H1 (cell line): ENCODE results near the gene ARMC5. TPM values are rescaled to one million over a fixed set of nuclear protein-coding genes. Genes with fewer than 3 reads are reported as not detected.

Source experiments
- CTCF ChIA-PET: fragments of 300-600 bp; sonication (Branson Sonifier 250); formaldehyde crosslinking; loops from one replicate; lab custom pipeline; 2021; ENCODE audit not compliant: partially characterized antibody; lab: Charles Lee
- POLR2A ChIA-PET: fragments of 300-600 bp; sonication (Branson Sonifier 250); formaldehyde crosslinking; loops from one replicate; lab custom pipeline; 2021; ENCODE audit warnings: inconsistent platforms; ENCODE audit not compliant: partially characterized antibody; lab: Charles Lee
- DNase-seq, 2 experiments: peaks; one replicate each; pipeline versions ENCODE4 v3.0.0 to v3.0.0-alpha.2; 2010 to 2022; ENCODE audit warnings: low spot score in 2 of 2, low read depth in 1 of 2, mixed read lengths in 1 of 2
- FAIRE-seq: peaks from 2 replicates; lab custom pipeline; 2011; peaks lifted over from hg19 to GRCh38; lab: Jason Lieb, UNC
- H2AFZ ChIP-seq: 2 replicates; pipeline ENCODE4 v1.8.1; 2012; ENCODE audit warnings: low read length, inconsistent platforms
- H2AK5ac ChIP-seq: 2 replicates; pipeline ENCODE4 v1.6.1; 2013; ENCODE audit warnings: low read depth, low read length
- H2BK120ac ChIP-seq: replicated peaks from 2 replicates; pipeline ENCODE3; 2013; ENCODE audit warnings: low read depth, low read length, inconsistent platforms
- H2BK12ac ChIP-seq: 2 replicates; pipeline ENCODE4 v1.6.1; 2013; ENCODE audit warnings: low read depth, low read length
- H2BK15ac ChIP-seq: 2 replicates; pipeline ENCODE4 v1.6.1; 2013; ENCODE audit warnings: low read length
- H2BK20ac ChIP-seq: 2 replicates; pipeline ENCODE4 v1.6.1; 2013; ENCODE audit warnings: low read length
- H2BK5ac ChIP-seq: 2 replicates; pipeline ENCODE4 v1.6.1; 2013; ENCODE audit warnings: low read depth, low read length
- H3K14ac ChIP-seq: 2 replicates; pipeline ENCODE4 v1.6.1; 2013; ENCODE audit warnings: inconsistent platforms; ENCODE audit not compliant: insufficient read length
- H3K18ac ChIP-seq: 2 replicates; pipeline ENCODE4 v1.6.1; 2013; ENCODE audit warnings: low read length; ENCODE audit errors: extremely low read depth
- H3K23ac ChIP-seq: 2 replicates; pipeline ENCODE4 v1.6.1; 2013; ENCODE audit warnings: inconsistent platforms; ENCODE audit not compliant: insufficient read length
- H3K23me2 ChIP-seq: 2 replicates; pipeline ENCODE4 v1.6.1; 2013; ENCODE audit warnings: low read depth, low read length
- H3K27ac ChIP-seq: 2 replicates; pipeline ENCODE4 v1.6.1; 2011; ENCODE audit warnings: low read depth, low read length, inconsistent platforms
- H3K27me3 ChIP-seq, 4 experiments: replicated peaks in 1 of 4; 1 replicate in 1 of 4; 2 replicates in 3 of 4; pipeline versions ENCODE4 v1.6.1 to v1.8.1; 2011 to 2013; ENCODE audit warnings: low read length in 3 of 4, mild to moderate bottlenecking in 3 of 4, inconsistent platforms in 2 of 4, mixed read lengths in 2 of 4, moderate library complexity in 1 of 4; ENCODE audit not compliant: control insufficient read depth in 3 of 4, insufficient read depth in 3 of 4; ENCODE audit errors: extremely low read depth in 1 of 4
- H3K36me3 ChIP-seq, 4 experiments: 2 replicates each; pipeline versions ENCODE4 v1.6.1 to v1.8.1; 2011 to 2013; ENCODE audit warnings: mild to moderate bottlenecking in 4 of 4, low read length in 3 of 4, moderate library complexity in 2 of 4, control low read depth in 1 of 4, inconsistent platforms in 1 of 4; ENCODE audit not compliant: insufficient read depth in 4 of 4, control insufficient read depth in 2 of 4
- H3K4ac ChIP-seq: replicated peaks from 2 replicates; pipeline ENCODE3; 2013; ENCODE audit warnings: low read length, low read depth, mixed read lengths, inconsistent platforms; ENCODE audit not compliant: insufficient read length
- H3K4me1 ChIP-seq, 4 experiments: replicated peaks in 1 of 4; 1 replicate in 1 of 4; 2 replicates in 3 of 4; pipeline versions ENCODE4 v1.6.1 to v1.8.1; 2011 to 2013; ENCODE audit warnings: low read length in 3 of 4, inconsistent platforms in 2 of 4, mixed read lengths in 1 of 4; ENCODE audit not compliant: insufficient read depth in 4 of 4, control insufficient read depth in 3 of 4
- H3K4me2 ChIP-seq, 2 experiments: 2 replicates each; pipeline versions ENCODE4 v1.6.1 to v1.8.1; 2011 to 2013; ENCODE audit warnings: low read depth in 2 of 2, low read length in 2 of 2, control low read depth in 1 of 2, inconsistent platforms in 1 of 2, mild to moderate bottlenecking in 1 of 2; ENCODE audit not compliant: insufficient read depth in 1 of 2
- H3K4me3 ChIP-seq, 4 experiments: fragments of 200-600, 300-600 bp in 1 of 4; sonication (generic), shearing (Covaris generic), sonication (Bioruptor Twin) in 1 of 4; 2 replicates each; pipeline versions ENCODE4 v1.5.1 to v1.8.1; 2011 to 2016; ENCODE audit warnings: low read length in 4 of 4, low read depth in 3 of 4, control low read depth in 2 of 4, inconsistent platforms in 2 of 4, mild to moderate bottlenecking in 2 of 4, mixed read lengths in 1 of 4, moderate library complexity in 1 of 4; ENCODE audit not compliant: insufficient read depth in 2 of 4; ENCODE audit errors: extremely low read depth in 1 of 4
- H3K56ac ChIP-seq: replicated peaks from 2 replicates; pipeline ENCODE3; 2013; ENCODE audit warnings: low read depth, mild to moderate bottlenecking, mixed read lengths, low read length, inconsistent platforms; ENCODE audit not compliant: insufficient read length
- H3K79me1 ChIP-seq: 2 replicates; pipeline ENCODE4 v1.6.1; 2013; ENCODE audit warnings: low read depth, low read length, control low read depth
- H3K79me2 ChIP-seq, 2 experiments: 2 replicates each; pipeline versions ENCODE4 v1.6.1 to v1.8.1; 2012 to 2013; ENCODE audit warnings: low read length in 2 of 2, mild to moderate bottlenecking in 2 of 2, inconsistent platforms in 1 of 2; ENCODE audit not compliant: insufficient read depth in 2 of 2, control insufficient read depth in 1 of 2
- H3K9ac ChIP-seq, 4 experiments: replicated peaks in 1 of 4; 1 replicate in 1 of 4; 2 replicates in 3 of 4; pipeline versions ENCODE4 v1.6.1 to v1.8.1; 2011 to 2013; ENCODE audit warnings: low read depth in 3 of 4, low read length in 3 of 4, control low read depth in 2 of 4, mild to moderate bottlenecking in 2 of 4, moderate library complexity in 2 of 4, inconsistent platforms in 1 of 4; ENCODE audit errors: extremely low read depth in 1 of 4
- H3K9me3 ChIP-seq, 2 experiments: 2 replicates each; pipeline versions ENCODE4 v1.6.1 to v1.8.1; 2012 to 2013; ENCODE audit warnings: mild to moderate bottlenecking in 2 of 2, moderate library complexity in 2 of 2, control low read depth in 1 of 2, inconsistent platforms in 1 of 2, low read depth in 1 of 2, low read length in 1 of 2, mixed read lengths in 1 of 2; ENCODE audit not compliant: insufficient read depth in 2 of 2
- H4K20me1 ChIP-seq, 2 experiments: replicated peaks in 1 of 2; 2 replicates each; pipeline versions ENCODE3 to v1.8.1; 2011 to 2013; ENCODE audit warnings: inconsistent platforms in 2 of 2, low read length in 2 of 2, mild to moderate bottlenecking in 1 of 2; ENCODE audit not compliant: insufficient read depth in 2 of 2, control insufficient read depth in 1 of 2
- H4K5ac ChIP-seq: 2 replicates; pipeline ENCODE4 v1.6.1; 2013; ENCODE audit warnings: low read length, low read depth, mixed read lengths, inconsistent platforms; ENCODE audit not compliant: insufficient read length
- H4K8ac ChIP-seq: 2 replicates; pipeline ENCODE4 v1.8.0; 2013; ENCODE audit warnings: mild to moderate bottlenecking, moderate library complexity, low read length, inconsistent platforms; ENCODE audit not compliant: insufficient read depth; ENCODE audit errors: extremely low read depth
- H4K91ac ChIP-seq: replicated peaks from 2 replicates; pipeline ENCODE3; 2013; ENCODE audit warnings: low read length, mixed read lengths, inconsistent platforms; ENCODE audit not compliant: insufficient read length
- BACH1 ChIP-seq: IDR thresholded peaks from 2 replicates; pipeline ENCODE4 v1.6.1; 2012; ENCODE audit warnings: low read length, improper control_type of control experiment
- BCL11A ChIP-seq, 2 experiments: IDR thresholded peaks; one replicate each; pipeline ENCODE4 v1.6.1; 2011; ENCODE audit warnings: low read depth in 2 of 2, low read length in 2 of 2, mild to moderate bottlenecking in 2 of 2
- CHD2 ChIP-seq: IDR thresholded peaks from 2 replicates; pipeline ENCODE4 v1.6.1; 2012; ENCODE audit warnings: low read length, improper control_type of control experiment
- POLR2A ChIP-seq, 2 experiments: IDR thresholded peaks; 1 replicate in 1 of 2; 2 replicates in 1 of 2; pipeline ENCODE4 v1.6.1; 2011; ENCODE audit warnings: low read depth in 2 of 2, low read length in 2 of 2, mild to moderate bottlenecking in 2 of 2; ENCODE audit errors: control extremely low read depth in 1 of 2
- SP2 ChIP-seq: IDR thresholded peaks from 2 replicates; pipeline ENCODE4 v1.6.1; 2012; ENCODE audit warnings: mild to moderate bottlenecking, low read length, inconsistent platforms
- TAF1 ChIP-seq: IDR thresholded peaks from 2 replicates; pipeline ENCODE4 v1.6.1; 2011; ENCODE audit warnings: mild to moderate bottlenecking, low read depth, low read length
- ZNF274 ChIP-seq: IDR thresholded peaks from 2 replicates; pipeline ENCODE4 v1.7.0; 2012; ENCODE audit warnings: low read length, borderline replicate concordance; ENCODE audit errors: extremely low read depth
- WGBS, 2 experiments: shearing (Covaris generic) in 1 of 2; methylation state at CpG; one replicate each; pipeline versions ENCODE4 v1.1.6 to v1.1.7; 2013 to 2015; ENCODE audit warnings: low lambda C conversion rate in 2 of 2, mixed read lengths in 2 of 2, inconsistent platforms in 1 of 2, low coverage in 1 of 2, missing lambda C conversion rate in 1 of 2; ENCODE audit not compliant: insufficient replicate concordance in 2 of 2, insufficient coverage in 1 of 2, insufficient read length in 1 of 2; ENCODE audit errors: extremely low coverage in 1 of 2, missing lambda C conversion rate in 1 of 2; 5-methylcytosine and 5-hydroxymethylcytosine counted together
- polyA plus RNA-seq, 7 experiments: library from polyadenylated mRNA; depleted of rRNA in 3 of 7; stranded (reverse) in 5 of 7; unstranded in 2 of 7; fragments of >200 nt in 5 of 7; fragments of 200-250 nt in 2 of 7; gene quantifications; 1 replicate in 5 of 7; 2 replicates in 1 of 7; 4 replicates in 1 of 7; pipeline versions ENCODE4 v1.2.1 to v1.2.3, GENCODE V29; 2011 to 2013; ENCODE audit warnings: missing spikeins in 2 of 7, mixed read lengths in 2 of 7
- total RNA-seq: library from RNA; stranded (reverse); fragmentation: NEBNext Ultra II Directional; extraction: Animal tissue kit (Norgen Biotek cat#: 25700); gene quantifications from 2 replicates; pipeline ENCODE4 v1.2.1, GENCODE V29; 2021

The ARMC5 gene
- total and polyA plus RNA-seq, 2 of the 8 experiments (the other 6 are each of a cell fraction or from before 2014, with no cell fraction given) = 7.8 to 8.7 TPM

GRCh38 chr16:31440516-31441184 is 18.7 kb upstream of the ARMC5 start:
- no peak overlapping the region for H3K56ac ChIP-seq
- no peak overlapping the region for H3K4ac ChIP-seq
- H4K91ac ChIP-seq = no peak overlapping the region
- H3K27me3 ChIP-seq = peaks cover 0 to 2% (median 0%) of the 10 kb centered on the region in 4 experiments; a peak in 1 of 7 replicates
- H3K9me3 ChIP-seq = no peaks in the 10 kb centered on the region
- no peak overlapping the region for H2AK5ac ChIP-seq
- ChIA-PET CTCF (interaction anchor here (1.1 to 6.5 kb wide), 4 partner anchors 11 to 54 kb away, joined by 3 to 36 read pairs (median 18); partner anchors contain the start of gene COX6A2), POLR2A (interaction anchor here (0.5 to 1.7 kb wide), 3 partner anchors 67 to 257 kb away, joined by 3 to 4 read pairs (median 4); partner anchors contain the start of gene RUSF1)
- WGBS, 2 experiments = 89% methylated on average over 4 of the region's 4 CpGs; no CpG with 5 or more reads in 1 of the 2 experiments
- H3K79me1 ChIP-seq = no peaks in the 10 kb centered on the region
- no peak overlapping the region for H2BK15ac ChIP-seq
- H4K5ac ChIP-seq = no peak overlapping the region
- H3K4me3 ChIP-seq = no peak overlapping the region
- H3K14ac ChIP-seq = no peak overlapping the region
- H2BK120ac ChIP-seq = no peak overlapping the region
- H3K4me1 ChIP-seq = no peaks in the 10 kb centered on the region; a peak in 1 of 7 replicates
- no peak overlapping the region for H2BK20ac ChIP-seq
- no peak overlapping the region for H2AFZ ChIP-seq
- no peaks in the 10 kb centered on the region for H3K36me3 ChIP-seq
- H3K9ac ChIP-seq = no peak overlapping the region
- H4K20me1 ChIP-seq = no peaks in the 10 kb centered on the region
- no peaks in the 10 kb centered on the region; the same call in 1 of the 2 replicates for H3K23me2 ChIP-seq
- no peak overlapping the region for H2BK5ac ChIP-seq
- no peak for TF ChIP-seq CHD2
- no peak for TF ChIP-seq ZNF274
- no peak for TF ChIP-seq TAF1
- no peak for TF ChIP-seq BACH1
- TF ChIP-seq SP2 = no peak
- no peak for TF ChIP-seq BCL11A (IDR thresholded peaks at IDR 0.05; ENCODE audit: low read depth in 2 of 2, low read length in 2 of 2)
- no peak for TF ChIP-seq POLR2A (IDR thresholded peaks at IDR 0.05; ENCODE audit: control extremely low read depth in 1 of 2, low read depth in 2 of 2, low read length in 2 of 2)
- H3K23ac ChIP-seq = no peak overlapping the region
- no peak overlapping the region for H3K18ac ChIP-seq
- no peak for DNase-seq
- H2BK12ac ChIP-seq = no peak overlapping the region
- H3K79me2 ChIP-seq = no peaks in the 10 kb centered on the region
- no peak for FAIRE-seq
- no peak overlapping the region for H3K27ac ChIP-seq
- no peak overlapping the region for H4K8ac ChIP-seq
- H3K4me2 ChIP-seq = no peak overlapping the region
